H9 (cell line): ENCODE measurements around the gene CCDC69. TPM values are rescaled to one million over a fixed set of nuclear protein-coding genes. Genes with fewer than 3 reads are reported as not detected.

ENCODE experiments used
- DNase-seq: peaks from one replicate; pipeline ENCODE4 v3.0.0-alpha.2; 2017
- H2AFZ ChIP-seq: one replicate; pipeline ENCODE4 v1.6.1; 2013; ENCODE audit warnings: mild to moderate bottlenecking, low read length, control low read depth, moderate library complexity
- H2AK5ac ChIP-seq: 2 replicates; pipeline ENCODE4 v1.6.1; 2013; ENCODE audit warnings: low read length, control low read depth, mixed read lengths; ENCODE audit not compliant: insufficient read length
- H2BK120ac ChIP-seq: one replicate; pipeline ENCODE4 v1.6.1; 2013; ENCODE audit warnings: low read depth, mild to moderate bottlenecking, low read length, control low read depth, inconsistent platforms; ENCODE audit not compliant: poor library complexity, severe bottlenecking
- H2BK12ac ChIP-seq: 2 replicates; pipeline ENCODE4 v1.6.1; 2013; ENCODE audit warnings: low read length, control low read depth, mixed read lengths, low read depth; ENCODE audit not compliant: insufficient read length
- H2BK15ac ChIP-seq: 2 replicates; pipeline ENCODE4 v1.6.1; 2013; ENCODE audit warnings: low read depth, low read length, control low read depth
- H2BK20ac ChIP-seq: one replicate; pipeline ENCODE4 v1.6.1; 2013; ENCODE audit warnings: low read depth, mild to moderate bottlenecking, low read length, control low read depth, inconsistent platforms; ENCODE audit not compliant: poor library complexity, severe bottlenecking
- H2BK5ac ChIP-seq: 2 replicates; pipeline ENCODE4 v1.6.1; 2013; ENCODE audit warnings: low read length, control low read depth, mixed read lengths; ENCODE audit not compliant: insufficient read length
- H3K14ac ChIP-seq: 2 replicates; pipeline ENCODE4 v1.6.1; 2013; ENCODE audit warnings: low read length, control low read depth; ENCODE audit not compliant: insufficient read depth
- H3K18ac ChIP-seq: 2 replicates; pipeline ENCODE4 v1.6.1; 2013; ENCODE audit warnings: low read depth, mild to moderate bottlenecking, mixed read lengths, low read length, control low read depth; ENCODE audit not compliant: insufficient read length
- H3K23ac ChIP-seq: 2 replicates; pipeline ENCODE4 v1.6.1; 2013; ENCODE audit warnings: low read length, control low read depth, mixed read lengths, low read depth; ENCODE audit not compliant: insufficient read length
- H3K23me2 ChIP-seq: 2 replicates; pipeline ENCODE4 v1.6.1; 2013; ENCODE audit warnings: low read depth, mild to moderate bottlenecking, mixed read lengths, low read length, control low read depth; ENCODE audit not compliant: insufficient read length, poor library complexity, severe bottlenecking
- H3K27ac ChIP-seq: 2 replicates; pipeline ENCODE4 v1.5.1; 2013; ENCODE audit warnings: low read length, control low read depth, mixed read lengths, low read depth; ENCODE audit not compliant: insufficient read length
- H3K27me3 ChIP-seq: 2 replicates; pipeline ENCODE4 v1.6.1; 2013; ENCODE audit warnings: low read length, control low read depth, inconsistent platforms; ENCODE audit not compliant: insufficient read depth
- H3K4ac ChIP-seq: 2 replicates; pipeline ENCODE4 v1.6.1; 2013; ENCODE audit warnings: low read depth, mild to moderate bottlenecking, control low read depth, inconsistent platforms, low read length, moderate library complexity
- H3K4me1 ChIP-seq: 2 replicates; pipeline ENCODE4 v1.6.1; 2013; ENCODE audit warnings: low read length, control low read depth, inconsistent platforms; ENCODE audit not compliant: insufficient read depth
- H3K4me2 ChIP-seq: 2 replicates; pipeline ENCODE4 v1.6.1; 2013; ENCODE audit warnings: low read length, control low read depth, mixed read lengths; ENCODE audit not compliant: insufficient read length, insufficient read depth
- H3K56ac ChIP-seq: 2 replicates; pipeline ENCODE4 v1.6.1; 2013; ENCODE audit warnings: low read depth, mild to moderate bottlenecking, mixed read lengths, low read length, control low read depth; ENCODE audit not compliant: insufficient read length
- H3K79me1 ChIP-seq: 2 replicates; pipeline ENCODE4 v1.6.1; 2013; ENCODE audit warnings: low read depth, mild to moderate bottlenecking, moderate library complexity, low read length, control low read depth, inconsistent platforms; ENCODE audit not compliant: insufficient read depth, poor library complexity, severe bottlenecking
- H3K79me2 ChIP-seq: 2 replicates; pipeline ENCODE4 v1.6.1; 2013; ENCODE audit warnings: low read length, control low read depth, inconsistent platforms; ENCODE audit not compliant: insufficient read depth
- H3K9ac ChIP-seq: 2 replicates; pipeline ENCODE4 v1.6.1; 2013; ENCODE audit warnings: low read length, control low read depth, mixed read lengths; ENCODE audit not compliant: insufficient read length; ENCODE audit errors: extremely low read depth
- H3K9me3 ChIP-seq: one replicate; pipeline ENCODE4 v1.6.1; 2013; ENCODE audit warnings: low read depth, low read length, inconsistent platforms; ENCODE audit not compliant: control insufficient read depth
- H3T11ph ChIP-seq: one replicate; pipeline ENCODE4 v1.6.1; 2013; ENCODE audit warnings: mild to moderate bottlenecking, low read length, control low read depth, inconsistent platforms
- H4K20me1 ChIP-seq: one replicate; pipeline ENCODE4 v1.6.1; 2013; ENCODE audit not compliant: control insufficient read depth, insufficient read length, insufficient read depth
- H4K5ac ChIP-seq: 2 replicates; pipeline ENCODE4 v1.6.1; 2013; ENCODE audit warnings: low read depth, mild to moderate bottlenecking, mixed read lengths, low read length, control low read depth; ENCODE audit not compliant: insufficient read length
- H4K8ac ChIP-seq: replicated peaks from 2 replicates; pipeline ENCODE4 v1.6.1; 2013; ENCODE audit warnings: low read length, control low read depth, mixed read lengths, low read depth; ENCODE audit not compliant: insufficient read length
- H4K91ac ChIP-seq: 2 replicates; pipeline ENCODE4 v1.6.1; 2013; ENCODE audit warnings: low read depth, mild to moderate bottlenecking, moderate library complexity, mixed read lengths, low read length, control low read depth; ENCODE audit not compliant: insufficient read length
- H3K27ac Mint-ChIP-seq, 3 experiments: 2 replicates in 2 of 3; 3 replicates in 1 of 3; pipeline ENCODE4 v1.8.0; 2020 to 2021; ENCODE audit warnings: mixed read lengths in 3 of 3, mild to moderate bottlenecking in 1 of 3, moderate library complexity in 1 of 3
- H3K27me3 Mint-ChIP-seq: 2 replicates; pipeline ENCODE4 v1.8.0; 2021; ENCODE audit warnings: low read depth, mild to moderate bottlenecking, moderate library complexity, mixed read lengths
- H3K36me3 Mint-ChIP-seq, 3 experiments: 2 replicates in 2 of 3; 3 replicates in 1 of 3; pipeline ENCODE4 v1.8.0; 2020 to 2021; ENCODE audit warnings: low read depth in 3 of 3, mixed read lengths in 3 of 3; ENCODE audit not compliant: insufficient read depth in 1 of 3
- H3K4me1 Mint-ChIP-seq, 2 experiments: 2 replicates each; pipeline ENCODE4 v1.8.0; 2020; ENCODE audit warnings: mixed read lengths in 2 of 2
- H3K4me3 Mint-ChIP-seq, 2 experiments: 2 replicates in 1 of 2; 3 replicates in 1 of 2; pipeline ENCODE4 v1.8.0; 2020 to 2021; ENCODE audit warnings: mild to moderate bottlenecking in 2 of 2, mixed read lengths in 2 of 2, moderate library complexity in 1 of 2
- H3K9me3 Mint-ChIP-seq, 2 experiments: 2 replicates in 1 of 2; 3 replicates in 1 of 2; pipeline ENCODE4 v1.8.0; 2020; ENCODE audit warnings: mild to moderate bottlenecking in 2 of 2, mixed read lengths in 2 of 2, moderate library complexity in 1 of 2
- WGBS: extraction: QIAGEN DNeasy Blood & Tissue Kit; methylation state at CpG from one replicate; pipeline ENCODE4 v1.1.7; 2013; ENCODE audit warnings: missing lambda C conversion rate, low lambda C conversion rate, mixed read lengths; ENCODE audit not compliant: insufficient read length; ENCODE audit errors: extremely low coverage; 5-methylcytosine and 5-hydroxymethylcytosine counted together
- total RNA-seq: library from RNA; stranded (reverse); gene quantifications from 2 replicates; pipeline ENCODE4 v1.2.1, GENCODE V29; 2021
- TF ChIP-seq, protein P1 (sequence below): fragments of 200-600 bp; sonication (generic); conservative IDR thresholded peaks from 3 replicates; pipeline ENCODE4 v1.8.0; 2021; ENCODE audit warnings: antibody characterized with exemption, mild to moderate bottlenecking

CCDC69 gene
- total RNA-seq, 1 experiment from 2014 or later = 5.3 TPM

- peaks cover 16 to 31% of the 10 kb centered on the region in 2 experiments for H3K4me1 Mint-ChIP-seq
- no peak overlapping the region for H3K4ac ChIP-seq
- no peaks in the 10 kb centered on the region for H3K23me2 ChIP-seq
- no peak overlapping the region for H3K4me2 ChIP-seq
- no peak overlapping the region for H2BK20ac ChIP-seq
- no peak overlapping the region for H2AK5ac ChIP-seq
- no peak overlapping the region for H2AFZ ChIP-seq
- WGBS = no CpG with 5 or more reads among the region's 4 CpGs
- H3K56ac ChIP-seq = no peak overlapping the region
- H2BK12ac ChIP-seq = no peak overlapping the region
- no peak overlapping the region for H2BK15ac ChIP-seq
- no peaks in the 10 kb centered on the region for H4K20me1 ChIP-seq
- H3K79me2 ChIP-seq = no peaks in the 10 kb centered on the region
- H4K8ac ChIP-seq = no peak overlapping the region
- peaks cover 0 to 6% (median 0%) of the 10 kb centered on the region in 3 experiments; a peak in 1 of 7 replicates for H3K36me3 Mint-ChIP-seq
- H4K5ac ChIP-seq = no peak overlapping the region
- H3K27me3 ChIP-seq = no peaks in the 10 kb centered on the region; the same call in 1 of the 2 replicates
- TF ChIP-seq, protein P1, sequence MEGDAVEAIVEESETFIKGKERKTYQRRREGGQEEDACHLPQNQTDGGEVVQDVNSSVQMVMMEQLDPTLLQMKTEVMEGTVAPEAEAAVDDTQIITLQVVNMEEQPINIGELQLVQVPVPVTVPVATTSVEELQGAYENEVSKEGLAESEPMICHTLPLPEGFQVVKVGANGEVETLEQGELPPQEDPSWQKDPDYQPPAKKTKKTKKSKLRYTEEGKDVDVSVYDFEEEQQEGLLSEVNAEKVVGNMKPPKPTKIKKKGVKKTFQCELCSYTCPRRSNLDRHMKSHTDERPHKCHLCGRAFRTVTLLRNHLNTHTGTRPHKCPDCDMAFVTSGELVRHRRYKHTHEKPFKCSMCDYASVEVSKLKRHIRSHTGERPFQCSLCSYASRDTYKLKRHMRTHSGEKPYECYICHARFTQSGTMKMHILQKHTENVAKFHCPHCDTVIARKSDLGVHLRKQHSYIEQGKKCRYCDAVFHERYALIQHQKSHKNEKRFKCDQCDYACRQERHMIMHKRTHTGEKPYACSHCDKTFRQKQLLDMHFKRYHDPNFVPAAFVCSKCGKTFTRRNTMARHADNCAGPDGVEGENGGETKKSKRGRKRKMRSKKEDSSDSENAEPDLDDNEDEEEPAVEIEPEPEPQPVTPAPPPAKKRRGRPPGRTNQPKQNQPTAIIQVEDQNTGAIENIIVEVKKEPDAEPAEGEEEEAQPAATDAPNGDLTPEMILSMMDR = no peak
- no peak for DNase-seq
- H3K27ac Mint-ChIP-seq = no peak overlapping the region
- H3K4me1 ChIP-seq = peaks cover 2% of the 10 kb centered on the region; the same call in 1 of the 2 replicates
- no peak overlapping the region for H3K4me3 Mint-ChIP-seq
- no peak overlapping the region for H3K9ac ChIP-seq
- H3T11ph ChIP-seq = no peak overlapping the region
- H3K9me3 Mint-ChIP-seq = peaks cover 6% of the 10 kb centered on the region in 2 experiments; a peak in 3 of 5 replicates
- no peak overlapping the region for H3K23ac ChIP-seq
- H3K27ac ChIP-seq = no peak overlapping the region
- H2BK120ac ChIP-seq = no peak overlapping the region
- no peaks in the 10 kb centered on the region for H3K9me3 ChIP-seq
- H3K27me3 Mint-ChIP-seq = peaks cover 5% of the 10 kb centered on the region
- no peak overlapping the region for H2BK5ac ChIP-seq
- no peaks in the 10 kb centered on the region for H3K79me1 ChIP-seq
- H3K18ac ChIP-seq = no peak overlapping the region
- H4K91ac ChIP-seq = no peak overlapping the region
- H3K14ac ChIP-seq = no peak overlapping the region
Observed at GRCh38 chr5:151243127-151243526, 19.2 kb upstream of the CCDC69 start.
